Lower leg skin (tissue), 4 donors: Measurements from ENCODE around the gene SUCLA2. TPM values are rescaled to one million over a fixed set of nuclear protein-coding genes. Genes with fewer than 3 reads are reported as not detected.

Experiments
- DNase-seq, 2 donors: peaks; one replicate each; pipeline ENCODE4 v3.0.0-alpha.2; 2019; ENCODE audit warnings: low spot score in 2 of 2
- H3K4me3 ChIP-seq: fragments of 200-600 bp; sonication (generic); 2 replicates; pipeline ENCODE4 v1.5.1; 2017; ENCODE audit warnings: mild to moderate bottlenecking, low read depth; ENCODE audit not compliant: poor library complexity, severe bottlenecking
- POLR2A ChIP-seq, 2 donors: fragments of 450-650 bp; IDR thresholded peaks; one replicate each; pipeline ENCODE4 v1.6.1; 2016 to 2017; ENCODE audit warnings: antibody characterized with exemption in 2 of 2, mild to moderate bottlenecking in 1 of 2, moderate library complexity in 1 of 2
- WGBS, 2 donors: methylation state at CpG; one replicate each; pipeline ENCODE4 v1.1.5; 2018; 5-methylcytosine and 5-hydroxymethylcytosine counted together
- intact Hi-C: fragments of 100-400 bp; cut with DNase I; formaldehyde crosslinking; loops from one replicate; pipeline ENCODE4 v1.15.0; 2023; ENCODE audit warnings: low total_unique reads
- total RNA-seq, 4 donors: library from RNA; depleted of rRNA; stranded (reverse); fragments of >200 nt; gene quantifications; one replicate each; pipeline ENCODE4 v1.1.0, GENCODE V29; 2016
- TF ChIP-seq, protein P1 (sequence below), 3 donors: fragments of 450-650 bp; IDR thresholded peaks; one replicate each; pipeline ENCODE4 v1.5.1; 2016; ENCODE audit warnings: antibody characterized with exemption in 3 of 3, mild to moderate bottlenecking in 3 of 3, moderate library complexity in 2 of 3

The SUCLA2 gene
- total RNA-seq, 4 donors from 2014 or later = 27.4 to 39.3 (median 35.4) TPM

DNA sequence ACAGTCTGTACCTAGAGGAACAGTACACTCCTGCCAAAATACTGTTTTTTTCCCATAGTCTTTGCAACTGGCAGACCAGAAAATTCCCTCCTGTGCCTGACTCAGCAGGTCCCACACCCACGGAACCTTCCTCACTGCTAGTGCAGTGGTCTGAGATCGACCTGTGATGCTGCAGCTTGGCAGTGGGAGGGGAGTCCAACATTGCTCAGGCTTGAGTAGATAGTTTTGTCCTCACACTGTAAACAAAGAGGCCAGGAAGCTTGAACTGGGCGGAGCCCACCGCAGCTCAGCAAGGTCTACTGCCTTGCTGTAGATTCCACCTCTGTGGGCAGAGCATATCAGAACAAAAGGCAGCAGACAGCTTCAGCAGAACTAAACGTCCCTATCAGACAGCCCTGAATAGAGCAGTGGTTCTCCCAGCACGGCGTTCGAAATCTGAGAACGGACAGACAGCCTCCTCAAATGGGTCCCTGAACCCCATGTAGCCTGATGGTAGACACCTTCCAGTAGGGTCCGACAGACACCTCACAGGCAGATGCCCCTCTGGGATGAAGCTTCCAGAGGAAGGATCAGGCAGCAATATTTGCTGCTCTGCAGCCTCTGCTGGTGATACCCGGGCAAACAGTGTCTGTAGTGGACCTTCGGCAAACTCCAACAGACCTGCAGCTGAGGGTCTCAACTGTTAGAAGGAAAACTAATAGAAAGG lies 92.7 kb downstream of the SUCLA2 start:
- TF ChIP-seq, protein P1, sequence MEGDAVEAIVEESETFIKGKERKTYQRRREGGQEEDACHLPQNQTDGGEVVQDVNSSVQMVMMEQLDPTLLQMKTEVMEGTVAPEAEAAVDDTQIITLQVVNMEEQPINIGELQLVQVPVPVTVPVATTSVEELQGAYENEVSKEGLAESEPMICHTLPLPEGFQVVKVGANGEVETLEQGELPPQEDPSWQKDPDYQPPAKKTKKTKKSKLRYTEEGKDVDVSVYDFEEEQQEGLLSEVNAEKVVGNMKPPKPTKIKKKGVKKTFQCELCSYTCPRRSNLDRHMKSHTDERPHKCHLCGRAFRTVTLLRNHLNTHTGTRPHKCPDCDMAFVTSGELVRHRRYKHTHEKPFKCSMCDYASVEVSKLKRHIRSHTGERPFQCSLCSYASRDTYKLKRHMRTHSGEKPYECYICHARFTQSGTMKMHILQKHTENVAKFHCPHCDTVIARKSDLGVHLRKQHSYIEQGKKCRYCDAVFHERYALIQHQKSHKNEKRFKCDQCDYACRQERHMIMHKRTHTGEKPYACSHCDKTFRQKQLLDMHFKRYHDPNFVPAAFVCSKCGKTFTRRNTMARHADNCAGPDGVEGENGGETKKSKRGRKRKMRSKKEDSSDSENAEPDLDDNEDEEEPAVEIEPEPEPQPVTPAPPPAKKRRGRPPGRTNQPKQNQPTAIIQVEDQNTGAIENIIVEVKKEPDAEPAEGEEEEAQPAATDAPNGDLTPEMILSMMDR (IDR thresholded peaks at IDR 0.05) = no peak
- TF ChIP-seq POLR2A (IDR thresholded peaks at IDR 0.05) = no peak
- WGBS, 2 donors = 76 to 80% methylated on average over 7 to 12 of the region's 12 CpGs
- intact Hi-C loops = no loop called here
- no peak for DNase-seq
- H3K4me3 ChIP-seq = no peak overlapping the region

DNA sequence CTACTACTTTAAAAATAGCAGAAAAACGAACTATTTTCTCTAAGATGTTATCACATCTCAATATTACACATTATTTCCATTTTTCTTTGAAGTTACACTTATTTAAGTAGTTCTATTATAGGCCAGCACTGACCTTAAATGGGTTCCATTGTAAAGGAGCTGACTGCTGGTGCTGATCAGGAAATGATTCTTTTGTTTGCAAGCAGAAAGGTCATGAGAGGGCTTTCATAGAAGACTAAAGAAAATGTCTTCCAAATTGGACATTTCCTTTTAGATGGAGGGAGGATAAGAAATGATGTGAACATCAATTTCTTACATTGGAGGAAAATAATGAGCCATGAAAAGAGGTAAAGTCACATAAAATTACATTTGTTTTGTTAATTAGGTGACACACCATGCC lies 96.2 kb downstream of the SUCLA2 start:
- no peak for DNase-seq
- no peak overlapping the region for H3K4me3 ChIP-seq
- no peak for TF ChIP-seq POLR2A (IDR thresholded peaks at IDR 0.05)
- TF ChIP-seq, protein P1 (IDR thresholded peaks at IDR 0.05) = no peak
- intact Hi-C loops = no loop called here
- WGBS, 2 donors = 56 to 67% methylated on average over 1 of the region's 1 CpG

DNA sequence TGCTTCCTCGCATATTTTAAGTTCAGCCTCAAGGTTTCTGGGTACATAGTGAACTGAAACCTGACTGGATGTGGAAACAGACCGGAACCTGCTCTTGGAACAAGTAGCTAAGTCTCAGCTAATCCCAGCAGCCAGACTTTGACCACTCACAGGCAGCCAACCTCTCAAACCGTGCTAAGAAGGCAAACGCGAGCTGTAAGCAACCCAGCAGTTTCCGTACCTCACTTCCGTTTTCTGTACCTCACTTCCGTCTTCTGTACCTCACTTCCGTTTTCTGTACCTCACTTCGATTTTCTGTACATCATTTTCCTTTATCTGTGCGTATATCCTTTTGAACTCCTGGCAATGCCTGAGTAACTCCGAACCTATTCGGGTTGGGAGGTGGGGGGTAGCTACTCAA lies 96.8 kb downstream of the SUCLA2 start:
- TF ChIP-seq, protein P1 (IDR thresholded peaks at IDR 0.05) = no peak
- 92 to 94% methylated on average over 13 of the region's 13 CpGs for WGBS, 2 donors
- no peak for DNase-seq
- no peak overlapping the region for H3K4me3 ChIP-seq
- intact Hi-C loops = no loop called here

DNA sequence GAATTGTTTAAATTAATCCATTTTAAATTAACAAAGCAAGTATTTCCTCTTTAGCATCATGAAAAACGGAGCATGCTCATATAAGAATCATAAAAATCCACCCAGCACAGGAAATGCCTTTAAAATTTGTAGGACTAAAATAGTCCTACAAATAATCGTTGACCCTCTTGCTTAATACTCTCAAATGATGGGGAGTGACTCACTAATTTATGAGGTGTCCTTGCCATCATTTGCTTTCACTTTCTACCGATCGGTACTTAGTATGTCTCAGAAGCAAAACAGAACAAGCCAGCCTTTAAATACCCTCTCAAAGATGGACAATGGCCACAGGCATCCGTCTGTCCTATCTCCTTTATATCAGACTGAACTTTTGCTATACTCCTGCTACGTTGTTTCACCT lies 97.2 kb downstream of the SUCLA2 start:
- no peak for DNase-seq
- intact Hi-C loops = no loop called here
- TF ChIP-seq, protein P1 (IDR thresholded peaks at IDR 0.05) = no peak
- no peak for TF ChIP-seq POLR2A (IDR thresholded peaks at IDR 0.05)
- H3K4me3 ChIP-seq = no peak overlapping the region
- 57 to 63% methylated on average over 6 of the region's 6 CpGs for WGBS, 2 donors

DNA sequence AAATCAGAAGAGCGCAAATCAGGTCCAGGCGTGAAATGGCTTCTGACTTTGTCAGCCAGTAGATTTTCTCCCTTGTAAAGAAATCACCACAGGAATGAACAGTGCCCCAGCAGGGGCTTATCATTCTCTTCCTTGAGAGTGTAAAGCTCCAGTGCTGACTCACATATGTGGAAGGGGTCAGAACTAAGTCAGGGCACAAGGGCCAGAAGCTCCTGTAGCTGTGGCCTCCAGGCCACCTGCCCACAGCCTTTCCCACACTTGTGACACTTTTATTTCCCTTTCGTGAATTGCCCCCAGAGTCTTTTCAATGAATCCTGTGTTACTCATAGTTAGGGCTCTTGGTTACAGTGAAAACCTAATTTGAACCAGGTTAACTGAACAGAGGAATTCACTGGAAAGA lies 99.6 kb downstream of the SUCLA2 start:
- no peak for DNase-seq
- H3K4me3 ChIP-seq = no peak overlapping the region
- intact Hi-C loops = no loop called here
- 87 to 88% methylated on average over 3 of the region's 3 CpGs for WGBS, 2 donors
- TF ChIP-seq, protein P1 (IDR thresholded peaks at IDR 0.05) = no peak
- TF ChIP-seq POLR2A (IDR thresholded peaks at IDR 0.05) = no peak

DNA sequence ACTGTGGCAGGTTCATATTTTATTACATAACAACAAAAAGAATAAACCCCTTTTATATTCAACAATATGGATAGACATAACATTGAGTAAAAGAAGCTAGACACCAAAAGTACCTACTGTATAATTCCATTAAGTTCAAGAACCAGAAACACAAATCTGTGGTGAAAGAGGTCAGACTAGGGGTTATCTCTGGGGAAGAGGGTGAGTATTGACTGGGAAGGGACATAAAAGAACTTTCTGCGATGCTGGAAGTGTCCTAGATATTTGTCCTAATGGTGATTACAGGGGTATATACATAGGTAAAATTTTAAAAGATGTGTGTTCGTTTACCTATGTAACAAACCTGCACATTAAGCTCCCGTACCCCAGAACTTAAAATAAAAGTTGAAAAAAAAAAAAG lies 103.0 kb downstream of the SUCLA2 start:
- TF ChIP-seq, protein P1 (IDR thresholded peaks at IDR 0.05) = no peak
- no peak for TF ChIP-seq POLR2A (IDR thresholded peaks at IDR 0.05)
- no peak for DNase-seq
- intact Hi-C loops = no loop called here
- 91 to 92% methylated on average over 3 of the region's 3 CpGs for WGBS, 2 donors
- H3K4me3 ChIP-seq = no peak overlapping the region
